ENCODE data around the gene FSTL4.

GRCh38 chr5:133260715-133261114, 351.6 kb downstream of the FSTL4 start:
- no peak for TF ChIP-seq CTCF (IDR thresholded peaks at IDR 0.05)
- TF ChIP-seq POLR2AphosphoS5 (IDR thresholded peaks at IDR 0.05), result no peak
- TF ChIP-seq POLR2A (IDR thresholded peaks at IDR 0.05), result no peak

All from prostate gland (tissue), 2 donors.